NK-92 treated with Interleukin-12 subunit alpha and Interleukin-12 subunit beta, amount 100 ng/mL, for 24 hours (cell line): ENCODE data around the gene PTGDR2.

Source experiments
- DNase-seq: peaks from one replicate; lab custom pipeline; 2025; lab: John Stamatoyannopoulos, UW

The PTGDR2 gene

DNA sequence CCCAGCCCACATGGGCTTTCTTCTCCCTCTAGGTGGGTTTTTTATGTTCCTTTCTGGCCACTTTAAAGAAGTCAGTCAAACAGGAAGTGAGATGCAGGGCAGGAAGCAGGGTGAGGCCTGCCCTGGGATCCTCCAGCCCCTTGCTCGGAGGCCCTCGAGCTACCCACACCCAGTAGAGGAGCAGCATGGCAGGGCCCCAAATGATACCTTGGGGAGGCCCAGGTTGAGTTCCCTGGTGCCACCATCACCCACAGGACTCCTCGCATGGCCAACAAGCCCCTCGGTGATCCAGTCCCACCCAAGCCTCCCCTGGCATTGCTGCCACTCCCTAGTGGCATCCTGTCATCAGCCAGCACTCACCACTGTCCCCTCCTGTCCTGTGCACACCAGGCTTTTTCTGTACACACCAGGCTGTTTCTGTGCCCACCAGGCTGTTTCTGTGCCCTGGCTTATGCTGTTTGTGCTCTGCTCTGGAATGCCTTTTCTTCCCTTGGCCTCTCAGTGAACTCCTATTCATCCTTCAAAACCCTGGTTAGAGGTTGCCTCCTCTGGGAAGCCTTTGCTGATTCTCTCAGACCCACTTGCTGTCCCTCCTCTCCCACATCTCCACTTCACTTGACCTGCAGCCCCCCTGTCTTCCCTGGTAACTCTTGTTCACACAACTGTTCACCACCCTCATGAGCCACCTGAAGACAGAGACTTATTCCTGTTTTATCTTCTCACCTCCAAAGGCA is 3.1 kb upstream of the PTGDR2 start:
- no peak for DNase-seq

DNA sequence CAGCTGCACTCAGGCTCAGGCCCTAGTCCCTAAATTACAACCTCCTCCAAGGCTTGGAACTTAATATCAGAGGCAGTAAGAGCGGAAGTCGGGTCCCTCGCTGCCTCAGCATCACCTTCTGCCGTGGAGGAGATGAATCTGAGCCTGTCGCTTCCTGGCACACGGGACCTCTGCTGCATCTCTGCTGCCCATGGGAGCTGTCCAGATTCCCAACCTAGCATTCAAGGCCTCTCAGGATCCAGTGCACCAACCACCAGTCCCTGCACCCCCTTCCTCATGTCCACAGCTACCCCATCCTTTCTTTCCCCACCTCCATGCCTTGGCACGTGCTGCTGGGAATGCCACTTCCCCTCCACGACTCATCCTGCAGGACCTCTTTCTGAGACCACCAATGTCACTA is 2.5 kb upstream of the PTGDR2 start:
- no peak for DNase-seq

DNA sequence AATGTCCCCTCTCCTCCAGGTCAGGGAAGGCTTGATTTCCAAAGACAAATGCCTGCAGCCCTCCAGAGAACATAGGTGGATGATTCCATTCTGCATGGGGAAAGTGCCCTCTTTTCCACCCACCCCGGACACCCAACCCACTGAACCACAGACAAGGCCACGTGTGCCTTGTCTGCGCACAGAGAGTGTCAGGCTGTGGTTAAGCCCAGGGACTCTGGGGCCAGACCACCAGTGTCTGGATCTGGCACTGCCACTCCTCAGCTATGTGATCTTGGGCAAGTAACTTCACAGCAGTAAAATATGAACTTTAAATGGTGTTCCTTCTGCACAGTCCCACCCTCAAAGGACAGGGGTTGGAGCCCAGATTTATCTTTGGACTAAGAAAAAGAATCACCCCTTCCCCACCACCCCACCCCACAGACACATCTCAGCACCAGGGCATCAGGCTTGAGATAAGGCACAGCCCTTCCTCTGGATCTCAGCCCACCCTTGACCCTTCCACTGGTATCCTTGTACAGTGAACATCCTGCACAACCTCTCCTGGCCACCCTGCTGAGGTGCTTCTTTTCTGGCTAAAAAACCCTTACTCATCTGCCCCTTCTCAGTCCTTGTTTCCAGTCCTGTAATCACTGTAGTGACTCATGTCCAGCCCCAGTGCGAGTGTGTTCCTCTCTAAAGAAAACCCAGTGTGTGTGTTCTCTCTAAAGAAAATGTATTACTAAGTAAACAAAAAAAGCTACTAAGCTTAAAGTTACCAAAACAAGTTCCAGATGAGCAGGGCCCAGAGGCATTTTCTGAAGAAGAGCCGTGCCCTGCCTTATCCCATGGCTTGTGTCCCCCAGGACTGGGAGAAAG is 1.9 kb upstream of the PTGDR2 start:
- no peak for DNase-seq

DNA sequence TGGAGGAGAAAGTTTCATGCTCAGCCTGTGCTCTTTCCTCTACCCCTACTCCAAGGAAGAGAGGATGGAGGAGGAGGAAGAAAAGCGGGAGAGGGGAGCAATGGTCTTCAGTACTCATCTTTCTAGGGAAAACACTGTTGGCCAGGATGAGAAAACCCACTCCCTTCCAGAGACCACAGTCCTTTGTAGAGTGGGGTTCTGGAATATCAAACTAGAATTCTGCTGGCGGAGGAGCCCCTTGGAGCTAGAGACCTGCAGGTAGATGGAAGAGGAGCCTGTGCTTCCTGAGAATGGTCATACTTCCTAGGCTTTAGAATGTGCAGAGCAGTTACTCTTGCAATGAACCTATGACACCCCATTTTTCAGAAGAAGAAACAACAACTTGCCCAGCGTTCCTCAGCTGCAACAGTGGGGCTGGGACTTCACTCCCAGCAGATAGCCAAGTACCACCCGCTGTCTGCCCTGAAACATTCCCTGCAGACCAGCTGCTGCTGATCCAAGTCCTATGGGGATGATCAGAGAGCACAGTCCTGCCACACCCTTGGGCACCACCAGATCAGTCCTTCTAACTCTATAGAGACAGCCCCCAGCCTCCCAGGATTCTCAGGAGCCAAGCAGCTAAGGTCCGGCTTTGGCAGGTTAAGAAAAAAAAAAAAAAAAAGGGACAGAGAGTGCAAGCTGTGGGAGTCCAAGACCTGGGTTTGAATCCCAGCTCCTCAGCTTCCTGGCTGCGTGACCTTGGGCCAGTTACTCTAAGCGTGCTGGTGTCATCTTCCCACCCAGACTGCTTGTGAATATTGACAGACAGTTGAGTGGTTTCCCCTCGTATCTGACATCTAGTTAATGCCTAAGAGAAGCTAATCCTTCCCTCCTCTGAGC is 664 bp downstream of the PTGDR2 start:
- no peak for DNase-seq

DNA sequence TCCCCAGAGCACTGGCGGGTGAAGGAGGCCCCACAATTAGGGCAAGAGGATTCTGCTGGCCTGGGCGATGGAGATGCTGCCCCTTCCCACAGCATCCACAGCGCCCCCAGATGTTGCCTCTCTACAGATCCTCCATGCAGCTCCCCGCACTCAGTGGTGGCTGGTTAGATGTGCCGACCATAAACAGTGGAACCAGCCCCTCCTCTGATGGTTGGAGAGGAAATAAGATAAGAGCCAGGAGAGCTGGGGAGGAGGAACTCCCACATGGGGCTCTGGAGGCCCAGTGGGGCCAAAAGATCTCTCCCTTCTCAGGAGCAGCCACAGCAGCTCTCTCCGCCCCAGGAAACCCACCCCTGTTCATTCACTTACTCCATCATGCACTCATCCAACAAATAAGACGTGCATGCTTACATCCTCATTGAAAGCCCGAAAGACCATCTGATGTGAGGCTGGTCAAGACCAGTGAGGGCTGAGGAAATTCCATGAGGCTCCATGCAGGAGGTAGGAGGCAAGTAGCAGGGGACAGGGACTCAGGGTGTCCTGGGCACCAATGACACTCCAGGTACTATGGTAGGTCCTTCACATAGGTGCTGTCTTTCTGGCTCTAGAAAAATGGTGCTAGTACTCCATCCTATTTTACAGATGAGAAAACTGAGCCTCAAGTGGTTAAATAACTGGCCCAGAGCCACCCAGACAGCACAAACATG is 1.5 kb downstream of the PTGDR2 start:
- no peak for DNase-seq

DNA sequence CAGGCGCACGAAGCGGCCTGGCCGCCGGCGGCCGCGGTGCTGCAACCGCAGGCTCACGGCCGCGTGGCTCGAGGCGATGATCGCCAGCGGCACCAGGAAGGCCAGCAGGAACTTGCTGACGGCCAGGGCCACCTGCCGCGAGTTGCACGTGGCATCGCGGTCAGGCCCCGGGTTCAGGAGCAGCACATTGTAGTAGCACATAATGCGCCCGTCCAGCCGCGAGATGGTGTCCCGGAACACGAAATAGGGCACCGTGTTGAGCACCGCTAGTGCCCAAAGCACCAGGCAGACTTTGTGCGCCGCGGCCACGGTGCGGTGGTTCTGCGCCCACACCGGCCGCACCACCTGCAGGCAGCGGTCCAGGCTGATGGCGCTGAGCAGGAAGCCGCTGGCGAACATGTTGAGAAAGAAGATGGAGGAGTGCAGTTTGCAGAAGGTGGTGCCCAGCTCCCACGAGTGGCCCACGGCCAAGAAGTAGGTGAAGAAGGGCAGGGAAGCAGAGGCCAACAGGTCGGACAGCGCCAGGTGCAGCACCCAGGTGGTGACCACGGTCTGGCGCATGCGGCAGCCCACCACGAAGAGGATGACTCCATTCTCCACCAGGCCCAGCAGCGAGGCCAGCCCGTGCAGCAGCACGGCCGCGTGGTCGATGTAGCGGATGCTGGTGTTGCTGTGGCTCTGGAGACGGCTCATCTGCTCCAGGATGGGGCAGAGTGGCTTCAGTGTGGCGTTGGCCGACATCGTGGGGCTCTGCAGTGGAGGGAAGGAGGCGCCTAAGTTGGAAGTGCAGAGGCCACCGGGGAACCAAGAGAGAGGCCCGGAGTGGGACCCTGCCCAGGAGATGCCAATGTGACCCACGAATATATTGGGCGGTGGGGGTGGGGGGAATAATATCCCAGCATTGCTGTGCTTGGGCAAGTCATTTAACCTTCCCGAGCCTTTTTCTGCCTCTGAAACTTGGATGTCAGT is 2.5 kb downstream of the PTGDR2 start:
- no peak for DNase-seq

DNA sequence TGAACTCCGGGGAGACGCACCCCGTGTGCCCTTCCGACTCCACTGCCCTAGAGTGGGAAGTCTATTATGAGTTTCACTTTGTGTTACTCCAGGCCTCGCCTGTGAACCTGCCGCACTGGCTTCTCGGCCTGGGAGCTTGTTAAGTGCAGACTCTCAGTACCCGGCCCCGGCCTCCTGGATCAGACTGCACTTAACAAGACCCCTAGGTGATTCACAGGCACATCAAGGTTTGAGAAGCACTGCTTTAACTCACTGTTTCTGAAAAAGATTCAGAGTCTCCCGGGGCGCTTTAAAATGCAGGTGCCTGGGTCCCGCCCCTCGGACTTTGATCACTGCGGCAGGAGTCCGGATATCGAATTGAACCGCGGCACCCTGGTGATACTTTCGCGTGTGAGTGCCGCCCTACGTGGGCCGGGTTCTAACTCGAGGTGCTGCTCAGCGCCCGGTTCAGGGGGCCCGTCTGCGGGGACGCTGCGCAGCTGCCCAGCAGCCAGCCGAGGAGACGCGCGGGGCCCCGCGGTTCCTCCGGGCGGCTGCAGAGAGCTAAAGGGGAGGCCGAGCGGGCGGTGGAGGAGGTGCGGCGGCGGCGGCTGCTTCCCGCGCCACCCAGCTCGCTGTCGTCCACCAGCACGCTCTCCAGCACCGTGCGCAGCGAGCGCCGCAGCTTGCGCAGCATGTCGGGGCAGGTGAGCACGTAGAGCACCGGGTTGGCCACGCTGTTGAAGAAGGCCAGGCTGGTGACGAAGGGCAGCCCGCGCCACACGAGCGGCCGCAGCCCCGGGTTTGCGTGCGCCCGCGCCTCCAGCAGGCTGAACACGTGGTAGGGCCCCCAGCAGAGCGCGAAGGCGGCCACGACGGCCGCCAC is 3.4 kb downstream of the PTGDR2 start:
- DNase-seq = no peak

GRCh38 chr11:60851327-60852104 is 4.2 kb downstream of the PTGDR2 start:
- DNase-seq = no peak

DNA sequence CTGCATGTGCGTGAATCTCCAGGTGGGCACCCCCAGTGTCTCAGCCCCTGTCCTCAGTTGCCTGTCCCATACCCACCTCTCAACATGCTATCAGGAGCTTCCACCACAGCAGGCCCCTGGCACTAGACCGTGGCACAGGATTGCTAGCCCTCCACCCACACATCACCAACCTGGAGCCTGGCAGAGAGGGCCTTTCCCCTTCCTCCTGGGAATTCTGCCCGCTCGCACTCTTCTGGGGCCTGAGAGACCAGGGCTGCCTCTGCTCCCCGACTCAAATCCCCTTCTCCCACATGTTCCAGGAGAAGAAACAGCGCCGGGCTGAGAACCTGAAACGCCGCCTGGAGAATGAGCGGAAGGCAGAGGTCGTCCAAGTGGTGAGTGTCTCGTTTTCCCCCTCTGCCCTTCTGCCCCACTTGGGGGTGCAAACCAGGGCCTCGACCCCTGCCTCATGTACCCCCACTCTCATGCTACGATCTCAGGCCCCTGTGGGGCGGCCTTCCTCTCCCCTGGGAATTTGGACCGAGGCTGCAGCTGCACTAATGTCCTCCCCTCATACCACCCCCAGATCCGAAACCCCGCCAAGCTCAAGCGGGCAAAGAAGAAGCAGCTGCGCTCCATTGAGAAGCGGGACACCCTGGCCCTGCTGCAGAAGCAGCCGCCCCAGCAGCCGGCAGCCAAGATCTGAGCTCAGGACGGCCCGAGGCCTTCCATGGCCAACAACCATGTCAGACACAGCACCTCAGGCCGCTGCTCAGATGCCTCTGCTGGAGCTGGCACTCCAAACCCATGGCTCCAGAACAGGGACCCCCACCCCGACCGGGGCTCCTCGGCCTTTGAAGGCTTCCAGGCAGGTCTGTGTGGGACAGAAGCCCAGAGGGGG is 5.9 kb downstream of the PTGDR2 start:
- no peak for DNase-seq

- DNase-seq = no peak
Measured at GRCh38 chr11:60848714-60849151, 7.0 kb downstream of the PTGDR2 start.

DNA sequence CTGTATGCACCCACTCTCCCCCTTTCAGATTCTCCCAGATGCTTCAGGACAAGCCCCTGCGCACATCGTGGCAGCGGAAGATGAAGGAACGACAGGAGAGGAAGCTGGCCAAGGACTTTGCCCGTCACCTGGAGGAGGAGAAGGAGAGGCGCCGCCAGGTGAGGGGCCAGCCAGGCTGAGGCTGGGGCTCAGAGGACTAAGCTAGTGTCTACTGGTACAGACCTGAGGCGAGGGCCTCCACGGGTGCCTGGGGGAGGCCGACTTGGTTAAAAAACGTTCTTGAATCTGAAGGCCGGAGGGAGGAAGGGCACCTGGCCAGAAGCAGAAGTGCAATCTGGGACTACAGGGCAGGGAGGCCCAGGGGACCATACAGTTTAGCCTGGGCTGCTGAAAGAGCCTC is 7.9 kb downstream of the PTGDR2 start:
- no peak for DNase-seq

DNA sequence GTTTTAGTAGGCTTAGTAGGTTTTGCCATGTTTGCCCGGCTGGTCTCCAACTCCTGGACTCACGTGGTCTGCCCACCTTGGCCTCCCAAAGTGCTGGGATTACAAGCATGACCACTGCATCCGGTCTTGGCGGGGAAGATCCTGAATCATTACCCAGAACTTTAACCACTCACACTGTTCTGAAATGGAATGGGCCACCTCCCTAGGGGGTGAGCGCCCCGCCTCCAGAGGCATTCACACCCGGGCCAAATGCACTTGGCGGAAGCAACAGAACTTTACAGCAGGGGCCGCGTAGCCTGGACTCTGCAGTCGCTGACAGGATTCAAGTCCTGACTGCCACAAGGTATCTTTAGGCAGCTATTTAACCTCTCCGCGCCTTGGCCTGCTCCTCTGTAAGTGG is 8.5 kb downstream of the PTGDR2 start:
- DNase-seq = no peak

GRCh38 chr11:60845338-60845737 is 10.4 kb downstream of the PTGDR2 start:
- DNase-seq = no peak

DNA sequence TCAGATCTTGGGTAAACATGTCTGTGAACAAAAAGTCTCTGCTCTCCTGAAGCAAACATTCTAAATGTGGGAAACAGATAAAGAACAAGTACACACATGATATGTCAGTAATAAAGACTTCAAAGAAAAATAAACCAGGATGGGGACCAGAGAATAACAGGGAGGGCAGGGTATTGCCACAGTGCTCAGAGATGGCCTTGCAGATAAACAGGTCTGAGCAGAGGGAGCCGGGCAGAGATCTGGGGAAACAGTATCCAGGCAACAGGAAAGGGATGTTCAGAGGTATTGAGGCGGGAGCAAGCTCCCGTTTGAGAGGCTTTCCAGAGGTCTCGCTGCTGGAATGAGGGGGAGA is 10.9 kb downstream of the PTGDR2 start:
- DNase-seq = no peak

GRCh38 chr11:60844045-60844869 is 11.5 kb downstream of the PTGDR2 start:
- DNase-seq = no peak

DNA sequence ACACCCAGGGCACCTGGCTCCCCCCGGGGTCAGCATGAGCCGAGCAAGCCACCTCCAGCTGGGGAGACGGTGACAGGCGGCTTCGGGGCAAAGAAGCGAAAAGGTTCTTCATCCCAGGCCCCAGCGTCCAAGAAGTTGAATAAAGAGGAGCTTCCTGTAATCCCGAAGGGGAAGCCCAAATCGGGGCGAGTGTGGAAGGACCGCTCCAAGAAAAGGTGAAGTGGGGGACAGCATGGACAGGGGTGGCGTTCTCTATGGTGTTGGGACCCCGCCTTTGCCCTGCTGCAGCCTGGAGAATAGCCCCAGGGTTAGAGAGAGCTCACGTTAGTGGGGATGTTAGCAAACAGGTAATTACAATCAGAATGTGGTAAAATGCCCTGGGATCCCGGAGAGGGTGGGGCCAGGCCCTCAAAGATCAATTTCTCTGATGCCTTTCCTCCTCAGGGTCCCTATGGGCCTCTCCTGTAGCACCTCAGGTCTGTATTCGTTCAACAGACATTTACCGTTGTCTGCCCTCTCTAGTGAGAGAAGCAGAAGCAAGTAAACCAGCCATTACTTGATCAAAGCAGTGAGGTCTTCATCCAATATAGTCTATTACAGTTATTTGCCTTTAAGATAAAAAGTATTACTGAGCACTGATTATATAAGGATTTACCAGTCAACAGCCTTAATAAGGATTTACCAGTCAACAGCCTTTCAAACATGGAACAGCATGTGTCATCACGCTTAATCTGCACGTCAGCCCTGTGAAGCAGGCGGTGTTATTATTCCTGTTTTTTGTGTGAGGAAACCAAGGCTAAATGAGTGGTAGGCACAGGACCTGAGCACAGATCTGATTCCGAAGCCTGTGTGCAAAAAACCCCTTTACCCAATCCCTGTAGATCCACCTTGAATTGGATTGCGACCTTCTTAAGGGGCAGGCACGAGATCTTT is 12.8 kb downstream of the PTGDR2 start:
- DNase-seq = no peak
